Common myeloid progenitor, CD34-positive (primary cell): ENCODE measurements around the gene TOMM6.

Experiments
- CTCF ChIA-PET: fragments of 350-600 bp; sonication (Branson Sonifier 250); formaldehyde crosslinking; loops from one replicate; lab custom pipeline; 2021; ENCODE audit warnings: antibody characterized with exemption; lab: Charles Lee
- POLR2A ChIA-PET: fragments of 350-600 bp; sonication (Branson Sonifier 250); formaldehyde crosslinking; loops from one replicate; lab custom pipeline; 2021; ENCODE audit warnings: antibody characterized with exemption; lab: Charles Lee
- DNase-seq, 3 donors: peaks; one replicate each; pipeline versions ENCODE4 v3.0.0 to v3.0.0-alpha.2; 2013
- H3K27ac ChIP-seq, 2 experiments: 1 replicate in 1 of 2; 2 replicates in 1 of 2; pipeline ENCODE4 v1.7.0; 2013; ENCODE audit warnings: inconsistent platforms in 2 of 2, low read length in 2 of 2, mild to moderate bottlenecking in 2 of 2, low read depth in 1 of 2, moderate library complexity in 1 of 2; ENCODE audit not compliant: severe bottlenecking in 2 of 2, insufficient read depth in 1 of 2, poor library complexity in 1 of 2
- H3K27me3 ChIP-seq, 5 experiments: replicated peaks in 2 of 5; 1 replicate in 3 of 5; 2 replicates in 2 of 5; pipeline versions ENCODE4 v1.6.1 to v1.7.0; 2013; ENCODE audit warnings: low read length in 4 of 5, mild to moderate bottlenecking in 2 of 5, moderate library complexity in 2 of 5, inconsistent platforms in 1 of 5; ENCODE audit not compliant: insufficient read depth in 5 of 5, control insufficient read depth in 4 of 5
- H3K36me3 ChIP-seq, 4 experiments: 1 replicate in 2 of 4; 2 replicates in 2 of 4; pipeline versions ENCODE4 v1.6.1 to v1.7.0; 2013; ENCODE audit warnings: low read length in 3 of 4, control low read depth in 1 of 4, mild to moderate bottlenecking in 1 of 4; ENCODE audit not compliant: control insufficient read depth in 4 of 4, insufficient read depth in 4 of 4
- H3K4me1 ChIP-seq, 4 experiments: 1 replicate in 3 of 4; 2 replicates in 1 of 4; pipeline versions ENCODE4 v1.6.1 to v1.7.1; 2013; ENCODE audit warnings: low read length in 3 of 4, mild to moderate bottlenecking in 3 of 4, control low read depth in 1 of 4, inconsistent platforms in 1 of 4, moderate library complexity in 1 of 4; ENCODE audit not compliant: control insufficient read depth in 4 of 4, insufficient read depth in 4 of 4; ENCODE audit errors: control extremely low read depth in 1 of 4
- H3K4me3 ChIP-seq, 7 experiments: 1 replicate in 4 of 7; 2 replicates in 3 of 7; pipeline versions ENCODE4 v1.5.1 to v1.7.0; 2013; ENCODE audit warnings: mild to moderate bottlenecking in 7 of 7, low read length in 6 of 7, moderate library complexity in 6 of 7, inconsistent platforms in 2 of 7, low read depth in 2 of 7, control low read depth in 1 of 7; ENCODE audit not compliant: insufficient read depth in 4 of 7, control insufficient read depth in 1 of 7; ENCODE audit errors: extremely low read depth in 1 of 7
- H3K9me3 ChIP-seq, 5 experiments: 1 replicate in 4 of 5; 2 replicates in 1 of 5; pipeline versions ENCODE4 v1.6.1 to v1.7.1; 2013; ENCODE audit warnings: low read length in 4 of 5, mild to moderate bottlenecking in 2 of 5, inconsistent platforms in 1 of 5, low read depth in 1 of 5, moderate library complexity in 1 of 5; ENCODE audit not compliant: control insufficient read depth in 4 of 5, insufficient read depth in 2 of 5; ENCODE audit errors: control extremely low read depth in 1 of 5
- WGBS: methylation state at CpG from one replicate; pipeline ENCODE4 v1.1.5; 2013; ENCODE audit not compliant: insufficient coverage; 5-methylcytosine and 5-hydroxymethylcytosine counted together

The TOMM6 gene

DNA sequence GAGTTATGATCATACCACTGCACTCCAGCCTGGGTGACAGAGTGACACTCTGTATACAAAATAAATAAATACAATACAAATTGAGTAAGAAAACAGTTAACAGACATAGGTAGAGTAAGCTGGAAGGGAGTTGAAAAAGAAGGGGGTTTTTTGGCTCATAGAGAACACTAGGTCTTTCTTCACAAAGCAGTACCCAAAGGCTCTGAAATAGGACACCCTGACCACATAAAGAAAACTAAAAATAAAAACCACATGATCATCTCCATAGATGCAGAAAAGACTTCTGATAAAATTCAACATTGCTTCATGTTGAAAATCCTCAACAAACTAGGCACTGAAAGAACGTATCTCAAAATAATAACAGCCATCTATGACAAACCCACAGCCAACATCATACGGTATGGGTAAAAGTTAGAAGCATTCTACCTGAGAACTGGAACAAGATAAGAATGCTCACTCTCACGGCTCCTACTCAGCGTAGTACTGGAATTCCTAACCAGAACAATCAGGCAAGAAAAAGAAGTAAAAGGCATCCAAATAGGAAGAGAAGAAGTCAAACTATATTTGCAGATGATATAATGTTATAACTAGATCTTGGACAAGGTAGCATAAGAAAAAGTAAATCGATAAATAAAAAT, 48.6 kb downstream of the TOMM6 start:
- Histone ChIP-seq H3K4me3 (no peak overlapping the region), H3K27me3 (no peaks in the 10 kb centered on the region), H3K27ac (peak overlapping the region in 1 of 2 experiments; percentile 34), H3K9me3 (peaks cover 0 to 1% (median 0%) of the 10 kb centered on the region in 5 experiments), H3K36me3 (no peaks in the 10 kb centered on the region), H3K4me1 (no peaks in the 10 kb centered on the region)
- CTCF ChIA-PET: interaction anchor here (0.8 kb wide), 1 partner anchor 70 kb away, joined by 3 read pairs; no protein-coding TSS in a partner anchor
- whole genome bisulfite sequencing: no CpG with 5 or more reads among the region's 5 CpGs
- DNase-seq: no peak
- POLR2A ChIA-PET: no interaction called here

DNA sequence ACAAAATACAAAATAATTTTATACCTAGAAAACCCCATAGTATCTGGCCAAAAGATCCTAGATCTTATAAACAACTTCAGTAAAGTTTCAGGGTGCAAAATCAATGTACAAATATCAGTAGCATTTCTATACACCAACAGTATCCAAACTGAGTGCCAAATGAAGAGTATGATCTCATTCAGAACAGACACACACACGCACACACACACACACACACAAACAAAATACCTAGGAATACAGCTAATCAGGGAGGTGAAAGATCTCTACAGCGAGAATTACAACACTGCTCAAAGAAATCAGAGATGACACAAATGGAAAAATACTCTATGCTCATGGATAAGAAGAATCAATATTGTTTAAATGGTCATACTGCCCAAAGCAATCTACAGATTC, 49.2 kb downstream of the TOMM6 start:
- Histone ChIP-seq H3K4me1 (no peaks in the 10 kb centered on the region), H3K36me3 (no peaks in the 10 kb centered on the region), H3K27ac (no peak overlapping the region), H3K27me3 (no peaks in the 10 kb centered on the region), H3K4me3 (no peak overlapping the region), H3K9me3 (peaks cover 0 to 1% (median 0%) of the 10 kb centered on the region in 5 experiments)
- DNase-seq: no peak
- ChIA-PET CTCF (interaction anchor here (0.8 to 1.1 kb wide), 2 partner anchors 10 to 69 kb away, joined by 3 read pairs; no protein-coding TSS in a partner anchor), POLR2A (no interaction called here)
- no CpG with 5 or more reads among the region's 2 CpGs for WGBS
